ENCODE measurements around the gene LTO1.

The LTO1 gene

GRCh38 chr11:69656536-69657455 lies 18.4 kb downstream of the LTO1 start:
- no peak for DNase-seq

GRCh38 chr11:69655479-69656428 lies 19.4 kb downstream of the LTO1 start:
- DNase-seq, result no peak

DNA sequence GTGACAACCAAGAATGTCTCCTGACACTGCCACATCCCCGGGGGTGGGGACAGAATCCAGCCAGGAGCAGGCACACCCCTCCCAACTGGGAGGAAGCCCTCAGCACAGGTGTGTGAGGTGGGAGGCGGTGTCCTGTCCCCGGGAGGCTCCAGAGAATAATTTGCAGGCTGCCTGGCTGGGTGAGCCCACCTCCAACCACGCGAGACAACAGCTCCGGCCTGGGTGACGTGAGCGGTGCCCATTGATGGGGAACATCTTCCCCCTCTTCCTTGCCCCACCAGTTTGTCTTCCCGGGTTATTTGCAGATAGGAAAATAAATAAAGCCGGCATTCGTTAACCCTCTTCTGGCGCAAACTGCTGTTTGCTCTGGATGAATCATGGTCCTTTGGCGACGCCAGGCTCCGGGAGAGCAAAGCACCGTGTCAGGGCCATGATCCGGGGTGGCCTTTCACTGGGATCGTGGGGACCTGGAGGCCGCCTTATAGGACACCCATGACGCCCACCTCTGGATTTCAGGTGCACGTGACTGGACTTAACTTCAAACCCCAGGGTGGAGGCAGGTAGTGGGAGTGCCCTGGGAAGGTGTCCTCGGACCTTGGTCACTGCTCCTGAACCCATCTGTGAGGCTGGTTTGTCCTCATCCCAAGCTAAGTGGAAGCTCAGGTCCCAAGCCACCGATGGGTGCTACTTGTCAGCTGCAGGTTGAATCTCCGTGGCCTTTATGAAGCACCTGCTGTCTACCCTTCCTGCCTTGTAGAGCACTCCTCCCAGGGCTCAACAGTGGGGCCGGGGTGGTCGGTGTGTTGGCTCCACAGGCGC lies 20.3 kb downstream of the LTO1 start:
- DNase-seq, result no peak

GRCh38 chr11:69654001-69654659 lies 21.0 kb downstream of the LTO1 start:
- DNase-seq, result no peak

DNA sequence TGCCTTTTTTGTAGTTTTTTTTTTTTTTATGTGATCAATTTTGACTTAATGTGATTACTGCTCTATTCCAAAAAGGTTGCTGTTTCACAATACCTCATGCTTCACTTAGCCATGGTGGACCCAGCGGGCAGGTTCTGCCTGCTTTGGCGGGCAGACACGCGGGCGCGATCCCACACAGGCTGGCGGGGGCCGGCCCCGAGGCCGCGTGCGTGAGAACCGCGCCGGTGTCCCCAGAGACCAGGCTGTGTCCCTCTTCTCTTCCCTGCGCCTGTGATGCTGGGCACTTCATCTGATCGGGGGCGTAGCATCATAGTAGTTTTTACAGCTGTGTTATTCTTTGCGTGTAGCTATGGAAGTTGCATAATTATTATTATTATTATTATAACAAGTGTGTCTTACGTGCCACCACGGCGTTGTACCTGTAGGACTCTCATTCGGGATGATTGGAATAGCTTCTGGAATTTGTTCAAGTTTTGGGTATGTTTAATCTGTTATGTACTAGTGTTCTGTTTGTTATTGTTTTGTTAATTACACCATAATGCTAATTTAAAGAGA lies 21.7 kb downstream of the LTO1 start:
- no peak for DNase-seq

DNA sequence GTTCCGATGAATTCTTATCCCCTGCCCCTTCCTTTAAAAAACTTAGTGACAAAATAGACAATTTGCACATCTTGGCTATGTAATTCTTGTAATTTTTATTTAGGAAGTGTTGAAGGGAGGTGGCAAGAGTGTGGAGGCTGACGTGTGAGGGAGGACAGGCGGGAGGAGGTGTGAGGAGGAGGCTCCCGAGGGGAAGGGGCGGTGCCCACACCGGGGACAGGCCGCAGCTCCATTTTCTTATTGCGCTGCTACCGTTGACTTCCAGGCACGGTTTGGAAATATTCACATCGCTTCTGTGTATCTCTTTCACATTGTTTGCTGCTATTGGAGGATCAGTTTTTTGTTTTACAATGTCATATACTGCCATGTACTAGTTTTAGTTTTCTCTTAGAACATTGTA lies 22.2 kb downstream of the LTO1 start:
- DNase-seq, result no peak

- DNase-seq, result no peak
Observed at GRCh38 chr11:69651834-69652620, 23.1 kb downstream of the LTO1 start.

DNA sequence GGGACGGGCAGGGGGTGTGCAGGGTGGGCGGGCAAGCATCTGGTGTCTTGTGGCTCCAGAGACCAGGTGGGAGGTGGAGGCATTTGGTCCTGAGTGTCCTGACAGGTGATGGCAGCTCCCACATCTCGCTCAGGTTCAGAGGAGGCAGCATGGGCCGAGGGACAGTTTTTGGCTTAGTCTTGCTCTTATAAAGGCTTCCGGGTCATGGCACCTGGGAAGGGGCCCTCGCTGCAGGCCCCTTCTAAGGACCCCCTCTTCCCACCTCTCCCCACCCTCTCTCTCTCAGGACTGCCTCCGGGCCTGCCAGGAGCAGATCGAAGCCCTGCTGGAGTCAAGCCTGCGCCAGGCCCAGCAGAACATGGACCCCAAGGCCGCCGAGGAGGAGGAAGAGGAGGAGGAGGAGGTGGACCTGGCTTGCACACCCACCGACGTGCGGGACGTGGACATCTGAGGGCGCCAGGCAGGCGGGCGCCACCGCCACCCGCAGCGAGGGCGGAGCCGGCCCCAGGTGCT lies 24.3 kb downstream of the LTO1 start:
- DNase-seq, result no peak

GRCh38 chr11:69650081-69650831 lies 24.9 kb downstream of the LTO1 start:
- DNase-seq, result no peak

- no peak for DNase-seq
Observed at GRCh38 chr11:69649576-69649900, 25.6 kb downstream of the LTO1 start.

DNA sequence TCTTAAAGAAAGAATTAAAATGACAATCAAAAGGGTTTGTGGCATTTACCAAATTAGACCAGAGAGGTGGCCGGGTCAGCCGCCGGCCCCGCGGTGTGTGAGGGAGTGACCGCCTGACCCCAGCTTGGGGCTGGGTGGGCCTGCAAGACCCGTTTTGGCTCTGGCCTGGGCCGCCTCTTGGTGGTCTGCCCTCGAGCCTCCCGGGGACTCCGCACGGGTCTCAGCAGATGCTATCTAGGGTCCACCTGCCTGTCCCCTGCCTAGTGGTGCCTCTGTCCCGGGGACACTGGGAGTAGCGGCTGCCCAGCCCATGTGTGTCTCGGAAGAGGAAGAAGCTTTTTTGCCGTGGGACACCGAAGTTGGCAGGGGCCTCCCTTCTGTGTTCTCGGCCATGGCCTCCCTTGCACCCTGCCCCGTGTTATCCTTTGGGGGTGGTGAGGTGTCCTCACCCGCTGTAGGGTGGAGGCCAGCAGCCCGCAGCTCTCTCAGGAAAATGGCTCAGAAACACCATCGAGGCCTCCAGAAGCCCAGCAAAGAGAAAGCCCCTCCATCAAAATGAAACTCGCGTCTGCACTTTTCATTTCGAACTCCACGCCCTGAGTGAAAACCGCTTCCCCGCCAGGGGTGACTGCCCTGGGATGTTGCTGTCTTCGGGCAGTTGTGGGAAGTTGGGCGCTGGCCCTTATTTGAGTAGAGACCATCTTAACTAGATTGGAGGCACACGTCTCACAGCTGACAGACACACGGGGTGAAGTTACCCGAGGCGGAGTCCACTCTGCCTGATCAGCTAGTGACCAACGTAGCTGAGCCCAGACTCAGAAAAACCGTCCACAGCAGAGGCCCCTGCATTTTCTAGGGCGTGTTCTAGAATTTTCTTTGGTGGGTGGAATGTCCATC lies 26.2 kb downstream of the LTO1 start:
- DNase-seq, result no peak

GRCh38 chr11:69647761-69648497 lies 27.2 kb downstream of the LTO1 start:
- DNase-seq, result no peak

DNA sequence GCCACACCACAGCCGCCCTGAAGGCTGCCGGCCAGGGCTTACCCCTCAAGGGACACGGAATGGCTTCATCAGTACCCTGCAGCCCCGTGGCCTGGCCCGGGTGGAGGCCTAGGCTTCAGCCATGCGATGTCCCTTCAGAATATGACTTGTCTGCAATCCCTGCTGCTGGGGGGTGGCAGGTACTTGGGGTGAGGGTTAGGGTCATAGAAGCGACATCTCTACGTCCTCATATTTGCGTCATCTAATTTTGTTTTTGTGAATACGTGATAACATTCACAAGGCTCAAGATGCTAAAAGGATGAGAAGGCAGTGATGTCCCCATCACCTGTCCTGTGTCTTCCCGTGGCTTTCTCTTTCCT lies 27.8 kb downstream of the LTO1 start:
- no peak for DNase-seq

GRCh38 chr11:69646493-69647389 lies 28.4 kb downstream of the LTO1 start:
- no peak for DNase-seq

- no peak for DNase-seq
Observed at GRCh38 chr11:69645801-69646492, 29.2 kb downstream of the LTO1 start.

DNA sequence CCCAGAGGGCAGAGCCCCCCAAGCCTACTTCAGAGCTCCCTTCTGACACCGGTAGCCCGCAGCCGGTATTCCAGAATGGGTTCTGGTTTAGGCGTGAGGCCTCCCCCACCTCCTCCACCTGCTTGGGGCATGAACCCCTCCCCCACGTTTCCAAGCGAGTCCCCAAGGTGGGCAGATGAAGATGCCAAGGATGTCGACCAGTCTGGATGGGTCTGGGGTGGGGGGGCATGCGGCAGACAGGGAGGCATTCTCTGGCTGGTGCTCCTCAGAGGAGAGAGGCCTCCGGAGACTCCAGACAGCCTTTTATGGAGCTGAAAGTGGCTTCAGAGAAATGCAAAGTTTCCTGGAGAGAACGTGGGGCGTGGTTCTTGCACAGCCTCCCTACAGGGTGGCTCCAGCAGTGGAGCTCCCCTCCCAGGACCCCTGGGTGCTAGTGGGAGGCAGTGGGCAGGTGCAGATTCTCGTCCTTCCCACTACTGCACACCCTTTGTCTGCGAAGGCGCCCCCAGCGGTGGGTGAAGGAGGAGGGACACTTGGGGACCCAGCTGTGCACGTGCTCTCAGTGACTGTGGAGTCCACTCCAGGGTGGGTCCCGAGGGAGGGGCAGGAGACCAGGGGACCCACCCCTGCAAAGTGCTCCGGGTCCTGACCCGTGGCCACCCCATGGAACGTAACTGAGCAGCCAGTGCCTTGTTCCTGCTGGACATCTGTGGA lies 30.0 kb downstream of the LTO1 start:
- no peak for DNase-seq

All from NCI-H446 treated with DMSO at 0.1 percent for 48 hours (cell line).